Fibroblast of upper back skin (primary cell): Measurements from ENCODE around the gene DCTPP1.

ENCODE experiments used
- DNase-seq: peaks from one replicate; pipeline ENCODE4 v3.0.0-alpha.2; 2013

The DCTPP1 gene

DNA sequence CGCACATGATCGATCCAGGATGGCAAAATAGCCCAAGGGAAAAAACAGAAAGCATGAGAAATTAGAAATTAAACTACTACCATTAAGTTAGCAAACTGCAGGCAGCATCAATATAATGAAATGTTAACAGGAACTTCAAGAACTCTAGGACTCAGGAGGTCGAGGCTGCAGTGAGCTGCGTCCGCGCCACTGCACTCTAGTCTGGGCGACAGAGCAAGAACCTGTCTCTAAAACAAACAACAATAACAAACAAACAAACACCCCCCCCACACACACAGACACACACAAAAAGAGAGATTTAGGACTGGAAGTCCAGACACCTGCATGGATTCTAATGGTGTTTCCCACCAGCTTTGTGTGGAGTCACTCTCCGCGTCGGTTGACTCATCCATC lies 16.4 kb upstream of the DCTPP1 start:
- no peak for DNase-seq

DNA sequence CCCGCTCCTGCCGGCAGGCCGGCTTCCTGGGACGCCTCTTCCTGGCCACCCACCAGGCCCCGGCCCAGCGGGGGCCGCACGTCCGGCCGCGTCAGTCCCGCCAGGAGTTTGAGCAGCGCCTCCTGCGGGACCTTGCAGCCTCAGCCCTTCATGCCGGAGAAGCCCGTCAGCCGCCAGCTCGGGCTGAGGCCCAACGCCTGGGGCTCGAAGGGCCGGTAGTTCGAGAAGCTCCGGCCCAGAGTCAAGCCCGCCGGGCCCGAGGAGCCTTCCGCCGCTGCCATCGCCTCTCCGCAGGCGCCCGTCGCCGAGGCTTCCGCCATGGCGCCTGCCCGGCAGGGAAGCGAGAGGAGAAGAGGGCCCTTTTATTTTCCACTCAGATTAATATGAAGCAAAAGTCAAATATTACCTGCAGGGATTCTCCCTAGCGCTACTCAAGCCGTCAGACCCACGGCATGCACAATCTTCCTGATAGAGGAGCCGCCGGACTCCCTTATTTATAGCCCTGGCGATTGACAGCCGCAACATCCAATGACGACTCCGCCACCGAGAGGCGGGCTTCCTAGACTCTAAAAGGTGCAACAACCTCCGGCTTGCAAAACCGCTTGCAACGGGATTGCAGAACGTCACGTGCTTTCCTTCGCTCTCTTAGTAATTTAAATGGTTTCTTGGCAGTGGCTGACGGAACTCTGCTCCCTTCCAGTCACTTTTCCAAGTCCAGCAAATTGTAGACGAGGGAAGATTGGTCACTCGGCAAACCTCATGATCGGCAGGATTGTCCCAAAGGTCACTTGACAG lies 15.8 kb upstream of the DCTPP1 start, which contains the start of gene SEPHS2:
SEPHS2 (minus strand) TSS at position 467 of the 795 bp plus-strand sequence; CDS start at position 320, 147 bp downstream.
- DNase-seq: peak; percentile 98

DNA sequence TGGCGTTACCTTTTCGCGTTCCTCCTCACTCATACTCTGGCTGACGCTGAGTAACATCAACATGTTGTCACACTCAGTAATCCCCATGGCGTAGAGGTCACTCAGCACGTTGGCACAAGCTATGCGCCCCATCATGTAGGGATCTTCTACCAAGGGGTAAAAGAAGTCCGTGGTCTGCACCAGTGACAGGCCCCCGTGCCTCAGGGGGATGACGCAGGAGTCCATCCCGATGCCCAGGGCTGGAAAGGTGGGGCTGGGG lies 15.2 kb upstream of the DCTPP1 start:
- DNase-seq: no peak

DNA sequence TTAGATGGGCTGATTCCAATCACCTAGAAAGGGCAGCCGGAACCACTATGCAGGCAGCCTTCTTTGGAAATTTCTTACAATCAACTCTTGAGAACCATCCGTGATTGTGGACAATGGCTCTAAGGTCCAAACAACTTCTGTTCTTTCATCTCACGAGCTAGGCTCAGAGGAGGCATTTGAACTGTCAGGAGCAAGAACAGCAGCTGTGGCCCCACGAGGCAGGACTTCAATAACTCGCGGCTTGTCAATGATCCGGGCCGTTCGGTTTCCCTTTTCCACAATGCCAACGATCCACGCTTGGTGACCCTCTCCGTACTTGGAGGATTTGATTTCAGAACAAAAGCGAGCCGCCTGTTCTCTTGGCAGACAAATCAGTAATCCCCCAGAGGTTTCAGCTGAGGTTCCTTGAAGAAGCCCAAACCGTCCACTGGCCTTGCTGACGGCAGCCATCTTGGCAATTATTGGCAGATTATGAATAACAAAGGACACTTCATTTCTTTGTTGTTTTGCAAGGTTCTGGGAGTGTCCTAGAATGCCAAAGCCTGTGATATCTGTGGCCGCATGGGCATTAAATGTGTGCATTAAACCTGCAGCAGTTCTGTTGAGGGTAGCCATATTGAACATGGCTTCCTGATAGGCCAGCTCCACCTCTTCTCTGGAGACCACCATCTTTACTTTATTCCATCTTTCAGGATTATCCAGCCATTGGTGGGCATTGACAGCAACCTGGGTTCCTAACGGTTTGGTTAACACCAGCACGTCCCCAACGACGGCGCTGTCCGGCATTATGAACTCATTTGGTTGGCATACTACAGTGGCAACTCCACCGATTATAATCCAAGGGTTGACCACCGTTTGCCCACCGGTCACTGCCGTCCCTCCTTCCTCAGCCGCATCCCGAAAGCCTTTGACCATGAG lies 14.7 kb upstream of the DCTPP1 start:
- DNase-seq: no peak

DNA sequence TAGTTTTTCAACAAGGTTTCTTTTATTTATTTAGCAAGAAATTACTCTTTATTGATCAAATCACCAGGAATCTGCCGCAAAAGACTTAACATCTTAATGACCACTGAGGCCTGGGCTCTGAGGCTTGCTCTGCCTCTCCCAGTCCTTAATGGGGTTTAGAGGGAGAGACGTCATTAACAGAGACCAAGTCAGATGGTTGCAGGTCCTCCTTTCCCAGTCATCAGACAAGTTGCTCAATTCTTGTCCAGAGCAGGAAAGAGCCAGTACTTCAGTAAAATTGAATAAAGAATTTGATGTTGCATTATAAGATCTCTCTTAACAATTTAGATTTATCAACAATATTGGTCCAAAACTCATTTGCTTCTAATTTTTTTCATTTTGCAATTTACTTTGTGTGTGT lies 13.8 kb upstream of the DCTPP1 start:
- DNase-seq: no peak

DNA sequence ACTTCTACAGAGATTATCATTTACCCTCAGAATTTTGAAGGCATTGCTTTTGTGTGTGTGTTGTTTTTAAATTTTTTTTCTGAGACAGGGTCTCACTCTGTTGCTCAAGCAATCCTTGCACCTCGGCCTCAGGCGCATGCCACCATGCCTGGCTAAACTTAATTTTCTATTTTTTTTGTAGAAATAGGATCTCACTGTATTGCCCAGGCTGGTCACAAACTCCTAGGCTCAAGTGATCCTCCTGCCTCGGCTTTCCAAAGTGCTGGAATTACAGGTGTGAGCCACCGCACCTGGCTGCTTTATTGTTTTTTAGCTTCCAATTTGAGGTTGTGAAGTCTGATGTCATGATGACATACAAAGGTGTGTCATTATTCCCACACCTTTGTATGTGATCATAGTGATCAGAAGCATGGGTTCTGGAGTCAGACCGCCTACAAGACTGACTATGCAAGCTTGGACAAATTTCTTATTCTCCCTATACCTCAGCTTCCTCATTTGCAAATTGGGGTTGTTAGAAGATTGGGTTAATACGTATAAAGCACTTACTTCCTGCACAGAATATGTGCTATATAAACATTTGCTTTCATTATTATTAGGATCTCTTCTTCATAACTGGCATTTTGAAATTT lies 10.0 kb upstream of the DCTPP1 start:
- no peak for DNase-seq

DNA sequence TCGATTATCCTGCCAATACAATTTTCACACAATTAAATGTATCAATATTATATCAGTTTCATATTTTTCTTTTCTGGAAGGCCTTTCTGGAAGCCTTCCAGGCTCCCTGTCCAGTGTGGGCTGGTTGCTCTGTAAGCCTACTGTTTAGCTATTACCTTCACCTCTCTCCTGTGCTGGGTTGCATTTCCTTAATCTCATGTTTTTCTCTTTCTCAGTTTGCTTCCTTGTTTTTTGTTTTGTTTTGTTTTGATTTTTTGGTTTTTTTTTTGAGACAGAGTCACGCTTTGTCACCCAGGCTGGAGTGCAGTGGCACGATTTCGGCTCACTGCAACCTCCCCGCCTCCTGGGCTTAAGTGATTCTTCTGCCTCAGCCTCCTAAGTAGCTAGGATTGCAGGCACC lies 9.0 kb upstream of the DCTPP1 start:
- DNase-seq: no peak

DNA sequence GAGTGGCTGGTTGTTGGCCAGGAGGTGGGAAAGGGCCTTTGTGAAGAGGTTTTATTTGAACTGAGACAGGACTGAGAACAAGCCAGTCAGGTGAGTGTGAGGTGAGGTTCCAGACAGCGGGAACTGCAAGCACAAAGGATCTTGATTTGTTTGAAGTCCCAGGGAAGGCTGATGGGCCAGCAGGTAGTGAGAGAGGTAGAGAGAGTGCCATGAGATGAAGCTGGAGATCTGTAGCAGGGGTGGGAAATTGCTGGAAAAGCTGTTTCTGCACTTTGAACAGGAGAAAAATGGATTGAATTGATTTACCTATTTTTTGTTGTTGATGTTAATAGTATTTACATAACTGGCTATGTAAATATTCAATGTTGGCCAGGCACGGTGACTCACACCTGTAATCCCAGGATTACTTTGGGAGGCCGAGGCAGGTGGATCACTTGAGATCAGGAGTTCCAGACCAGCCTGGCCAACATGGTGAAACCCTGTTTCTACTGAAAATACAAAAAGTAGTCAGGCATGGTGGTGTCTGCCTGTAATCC lies 7.7 kb upstream of the DCTPP1 start:
- DNase-seq: no peak

DNA sequence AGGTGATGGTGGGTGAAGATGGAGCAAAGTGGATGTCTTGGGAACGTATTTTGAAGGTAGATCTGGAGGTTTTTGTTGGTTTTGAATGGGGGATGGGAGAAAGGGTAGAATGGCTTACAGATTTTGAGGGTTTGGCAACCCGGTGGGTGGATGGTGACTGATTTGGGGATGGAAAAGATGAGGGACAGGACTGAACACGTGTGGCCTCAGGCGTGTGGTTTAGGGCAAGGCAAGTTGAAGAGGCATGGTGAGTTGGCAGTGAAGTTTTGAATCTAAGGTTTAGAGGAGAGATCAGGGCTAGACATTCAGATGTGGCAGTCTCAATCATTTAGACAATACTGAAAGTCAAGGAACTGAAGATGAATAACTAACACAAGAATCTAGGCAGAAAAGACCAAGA lies 5.0 kb upstream of the DCTPP1 start:
- no peak for DNase-seq

DNA sequence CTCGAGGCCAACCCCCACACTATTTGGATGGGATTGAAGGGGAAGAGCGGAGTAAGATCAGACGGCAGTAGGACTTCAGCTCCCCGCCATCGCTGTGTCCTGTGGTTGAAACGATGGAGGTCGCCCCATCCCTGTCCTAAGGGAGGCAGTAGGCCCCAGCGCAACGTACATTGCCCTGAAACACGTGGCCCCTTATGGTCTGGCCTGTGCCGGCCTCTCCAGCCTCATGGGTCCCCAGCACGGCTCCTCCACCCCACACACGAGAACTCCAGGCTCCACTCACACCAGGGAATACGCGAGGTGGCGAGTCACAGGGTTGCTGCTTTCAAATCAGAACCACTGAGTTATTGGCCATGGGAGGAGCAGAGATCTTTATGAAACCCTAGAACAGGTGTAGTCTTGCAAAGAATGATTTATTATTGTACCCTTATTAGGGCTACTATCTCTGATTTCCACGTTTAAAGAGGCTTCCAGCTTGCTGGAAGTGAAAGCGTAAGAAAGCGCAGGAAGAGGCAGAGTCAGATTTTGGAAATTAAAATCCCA lies 669 bp upstream of the DCTPP1 start:
- no peak for DNase-seq

DNA sequence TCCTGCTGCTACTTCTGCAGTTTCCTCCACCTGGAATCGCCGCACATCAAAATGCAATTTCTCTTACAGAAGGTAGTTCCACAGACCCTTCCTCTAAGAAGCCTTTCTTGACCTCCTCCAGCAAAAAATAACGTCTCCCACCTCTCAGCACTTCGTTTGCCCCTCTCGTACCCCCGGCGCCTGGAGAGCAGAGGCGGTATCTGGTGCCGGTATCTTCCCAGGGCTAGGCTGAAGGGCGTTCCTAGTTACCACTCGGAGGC lies 482 bp downstream of the DCTPP1 start:
- no peak for DNase-seq

DNA sequence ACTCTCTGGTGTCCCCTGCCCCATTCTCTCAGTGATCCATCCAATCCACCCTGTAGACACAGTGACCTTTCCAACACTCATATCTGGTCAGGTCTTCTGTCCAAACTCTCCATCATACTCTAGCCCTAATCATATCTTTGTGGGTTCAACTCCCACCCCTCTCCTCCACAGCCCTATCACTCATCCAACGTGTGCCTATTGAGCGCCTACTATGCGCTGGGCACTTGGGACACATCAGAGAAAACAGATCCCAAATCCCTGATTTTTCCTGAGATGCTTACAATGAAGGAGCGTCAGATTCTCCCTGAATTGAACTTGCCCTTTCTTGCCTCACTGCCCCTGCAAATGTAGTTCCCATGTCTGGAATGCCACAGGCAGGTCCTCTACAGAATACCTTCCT lies 1.8 kb downstream of the DCTPP1 start:
- no peak for DNase-seq

DNA sequence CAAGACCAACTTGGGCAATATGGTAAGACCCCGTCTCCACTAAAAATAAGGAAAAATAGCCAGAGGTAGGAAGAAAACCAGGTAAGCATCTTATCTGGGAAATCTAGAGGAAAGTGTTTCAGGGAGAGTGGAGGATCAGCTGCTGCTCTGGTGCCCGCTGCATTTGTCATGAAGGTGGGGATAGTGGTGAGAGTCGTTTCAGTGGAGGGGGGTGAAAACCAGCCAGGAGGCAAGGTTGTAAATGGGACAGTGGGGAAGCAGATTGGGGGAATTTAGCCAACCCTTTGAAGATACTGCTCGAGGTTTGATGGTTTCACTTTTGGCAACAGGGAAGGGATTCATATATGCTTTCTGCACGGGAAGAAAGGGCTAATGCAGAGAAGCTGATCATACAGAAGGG lies 8.8 kb downstream of the DCTPP1 start:
- no peak for DNase-seq

DNA sequence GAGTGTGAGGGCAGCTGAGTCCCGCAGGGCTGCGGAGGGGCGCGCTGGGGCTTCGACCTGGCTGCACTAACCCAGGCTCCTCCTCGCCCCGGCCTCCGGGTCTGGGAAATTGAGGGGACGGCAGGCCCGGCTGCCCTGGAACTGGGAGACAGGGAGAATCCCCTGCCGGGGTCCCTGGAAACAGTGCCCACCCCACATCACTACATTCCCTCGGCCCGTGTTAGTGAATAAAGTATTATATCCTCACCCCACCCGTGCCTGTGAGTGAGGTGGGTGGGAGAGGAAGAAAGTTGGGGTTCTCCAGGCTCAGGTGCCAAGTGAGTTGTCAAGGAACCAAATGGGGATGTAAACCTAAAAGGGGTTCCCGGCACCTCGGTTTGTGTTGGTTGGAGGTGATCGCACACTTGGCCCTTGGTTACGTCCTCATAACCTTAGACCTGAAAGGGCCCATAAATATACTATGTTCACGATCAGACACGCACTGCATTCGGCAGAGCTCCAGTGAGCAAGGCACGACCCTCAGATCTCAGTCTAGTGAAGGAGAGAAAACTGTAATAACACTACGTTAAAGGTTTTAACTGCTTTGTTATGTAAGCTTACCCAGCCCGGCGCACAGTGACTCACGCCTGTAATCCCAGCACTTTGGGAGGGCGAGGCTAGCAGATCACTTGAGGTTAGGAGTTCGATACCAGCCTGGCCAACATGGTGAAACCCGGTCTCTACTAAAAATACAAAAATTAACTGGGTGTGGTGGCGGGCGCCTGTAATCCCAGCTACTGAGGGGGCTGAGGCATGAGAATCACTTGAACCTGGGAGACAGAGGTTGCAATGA lies 11.3 kb downstream of the DCTPP1 start:
- DNase-seq: no peak

DNA sequence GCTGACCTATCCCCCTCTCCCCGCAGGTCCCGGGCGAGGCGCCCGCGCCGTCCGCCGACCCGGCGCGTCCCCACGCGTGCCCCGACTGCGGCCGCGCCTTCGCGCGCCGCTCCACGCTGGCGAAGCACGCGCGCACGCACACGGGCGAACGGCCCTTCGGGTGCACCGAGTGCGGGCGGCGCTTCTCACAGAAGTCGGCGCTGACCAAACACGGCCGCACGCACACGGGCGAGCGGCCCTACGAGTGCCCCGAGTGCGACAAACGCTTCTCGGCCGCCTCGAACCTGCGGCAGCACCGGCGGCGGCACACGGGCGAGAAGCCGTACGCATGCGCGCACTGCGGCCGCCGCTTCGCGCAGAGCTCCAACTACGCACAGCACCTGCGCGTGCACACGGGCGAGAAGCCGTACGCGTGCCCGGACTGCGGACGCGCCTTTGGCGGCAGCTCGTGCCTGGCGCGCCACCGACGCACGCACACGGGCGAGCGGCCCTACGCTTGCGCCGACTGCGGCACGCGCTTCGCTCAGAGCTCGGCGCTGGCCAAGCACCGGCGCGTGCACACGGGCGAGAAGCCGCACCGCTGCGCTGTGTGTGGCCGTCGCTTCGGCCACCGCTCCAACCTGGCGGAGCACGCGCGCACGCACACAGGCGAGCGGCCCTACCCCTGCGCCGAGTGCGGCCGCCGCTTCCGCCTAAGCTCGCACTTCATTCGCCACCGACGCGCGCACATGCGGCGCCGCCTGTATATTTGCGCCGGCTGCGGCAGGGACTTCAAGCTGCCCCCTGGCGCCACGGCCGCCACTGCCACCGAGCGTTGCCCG lies 12.1 kb downstream of the DCTPP1 start:
- peak; percentile 85 for DNase-seq

DNA sequence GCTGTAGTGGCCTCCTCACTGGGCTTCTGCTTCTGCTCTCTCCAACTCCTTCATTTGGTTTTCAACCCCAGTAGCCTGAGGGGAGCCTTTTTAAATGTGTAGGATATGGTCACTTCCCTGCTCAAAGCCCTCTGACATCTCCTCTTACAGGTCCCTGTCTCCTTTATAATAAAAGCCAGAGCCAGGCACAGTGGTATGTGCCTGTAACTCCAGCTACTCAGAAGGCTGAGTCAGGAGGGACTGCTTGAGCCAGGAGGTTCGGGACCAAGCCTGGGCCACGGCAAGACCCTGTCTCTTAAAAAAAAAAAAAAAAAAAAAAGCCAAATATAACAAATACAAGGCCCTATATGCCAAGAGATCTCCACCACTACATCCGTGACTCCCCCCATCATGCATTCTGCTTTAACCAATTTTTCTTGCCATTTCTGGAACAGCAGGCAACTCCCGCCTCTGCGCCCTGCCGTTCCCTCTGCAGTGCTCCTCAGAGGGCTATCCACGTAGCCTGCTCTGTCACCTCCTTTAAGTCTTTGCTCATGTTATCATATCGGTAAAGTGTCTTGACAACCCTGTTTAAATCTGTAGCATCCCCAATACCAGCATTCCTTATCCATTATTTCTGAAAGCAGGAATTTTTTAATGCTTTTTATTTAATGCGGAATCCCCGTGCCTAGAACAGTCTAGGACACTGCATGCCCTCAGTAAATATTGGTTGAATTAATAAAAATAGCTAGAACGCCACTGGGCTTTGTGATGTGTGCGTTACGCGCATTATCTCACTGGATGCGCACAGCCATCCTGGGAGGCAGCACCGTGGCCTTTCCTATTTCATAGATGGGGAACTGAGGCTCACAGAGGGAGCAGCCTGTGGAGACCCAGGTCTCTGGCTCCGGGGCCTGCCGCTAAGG lies 13.0 kb downstream of the DCTPP1 start:
- no peak for DNase-seq

DNA sequence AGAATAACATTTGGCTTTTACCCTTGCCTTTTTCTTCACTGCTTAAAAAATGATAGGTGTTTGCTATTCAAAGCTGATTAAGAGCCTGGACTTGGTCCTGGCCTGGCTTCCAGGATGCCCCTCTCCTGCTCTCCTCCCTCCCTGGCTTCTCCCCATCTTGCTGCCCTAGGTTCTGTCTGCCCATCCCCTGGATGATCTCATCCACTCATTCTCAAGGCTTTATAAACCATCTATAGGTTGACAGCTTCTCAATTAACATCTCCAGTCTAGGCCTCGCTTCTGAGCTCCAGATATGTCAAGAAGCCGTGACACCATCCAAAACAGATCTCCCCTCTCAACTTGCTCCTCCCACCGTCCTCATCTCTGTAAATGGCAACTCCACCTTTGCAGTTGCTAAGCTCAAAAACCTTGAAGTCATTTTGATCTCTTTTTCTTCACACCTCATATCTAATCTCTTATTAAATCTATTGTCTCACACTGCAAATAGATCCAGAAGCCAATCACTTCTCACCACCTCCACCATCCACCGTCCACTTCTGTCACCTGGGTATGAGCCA lies 13.7 kb downstream of the DCTPP1 start:
- DNase-seq: no peak

DNA sequence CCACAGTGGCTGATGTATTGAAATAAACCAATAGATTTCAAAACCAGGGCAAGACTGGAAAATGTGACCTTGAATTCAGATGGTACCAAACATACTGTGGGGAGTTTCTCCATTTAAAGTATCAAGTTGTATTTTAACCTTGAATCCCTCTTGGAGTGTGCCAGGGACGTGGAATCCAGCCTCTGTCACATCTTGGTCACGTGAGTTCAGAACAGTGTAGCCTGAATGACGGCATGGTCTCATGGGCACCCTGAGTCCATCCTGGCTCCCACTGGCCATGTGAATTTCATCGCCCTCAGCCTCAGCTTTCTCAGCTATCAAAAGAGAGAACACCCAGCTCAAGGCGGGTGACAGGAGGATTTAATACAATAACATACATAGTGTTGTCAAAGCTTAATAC lies 15.7 kb downstream of the DCTPP1 start:
- DNase-seq: no peak

DNA sequence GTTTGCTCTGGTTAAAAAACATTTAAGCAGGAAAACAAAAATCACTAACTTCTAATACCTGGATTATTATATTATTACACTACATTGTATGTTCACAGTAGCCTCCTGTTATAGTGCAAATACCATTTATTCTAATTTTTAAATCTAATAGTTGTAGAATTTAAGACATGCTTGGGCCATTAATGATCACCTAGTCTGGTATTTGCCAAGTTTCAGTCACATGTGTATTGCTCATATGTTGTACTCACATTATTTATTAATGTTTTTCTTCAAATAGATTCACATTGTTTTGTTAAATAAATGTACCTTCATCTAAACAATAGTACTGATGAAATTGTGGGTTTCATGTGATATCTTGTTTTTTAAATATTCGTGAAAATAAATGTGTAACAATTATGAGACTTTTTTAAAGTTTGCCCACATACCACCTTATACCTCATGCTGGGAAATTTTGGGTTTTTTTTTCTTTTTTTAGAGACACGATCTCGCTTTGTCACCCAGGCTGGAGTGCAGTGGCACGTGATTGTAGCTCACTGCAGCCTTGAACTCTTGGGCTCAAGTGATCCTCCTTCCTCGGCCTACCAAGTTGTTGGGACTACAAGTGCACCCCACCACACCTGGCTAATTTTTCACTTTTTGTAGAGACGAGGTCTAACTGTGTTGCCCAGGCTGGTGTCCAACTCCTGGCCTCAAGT lies 16.6 kb downstream of the DCTPP1 start:
- DNase-seq: no peak
